CD4-positive, alpha-beta T cell treated with Interleukin-4 for 4 hours (primary cell): Measurements from ENCODE around the gene CALML5.

Source experiments
- DNase-seq: peaks from one replicate; pipeline ENCODE4 v3.0.0-alpha.2; 2020

CALML5 gene

GRCh38 chr10:5514226-5514850 lies 15.0 kb upstream of the CALML5 start:
- DNase-seq = no peak

- no peak for DNase-seq
Observed at GRCh38 chr10:5512881-5513612, 13.7 kb upstream of the CALML5 start.

- DNase-seq = no peak
Observed at GRCh38 chr10:5512331-5512730, 13.0 kb upstream of the CALML5 start.

GRCh38 chr10:5511885-5512280 lies 12.5 kb upstream of the CALML5 start:
- DNase-seq = no peak

GRCh38 chr10:5511231-5511884 lies 12.0 kb upstream of the CALML5 start:
- no peak for DNase-seq

GRCh38 chr10:5510281-5511072 lies 11.1 kb upstream of the CALML5 start:
- no peak for DNase-seq

- DNase-seq = no peak
Observed at GRCh38 chr10:5509691-5510090, 10.3 kb upstream of the CALML5 start.

GRCh38 chr10:5509236-5509635 lies 9.9 kb upstream of the CALML5 start:
- no peak for DNase-seq

GRCh38 chr10:5508786-5509185 lies 9.4 kb upstream of the CALML5 start:
- DNase-seq = no peak

- no peak for DNase-seq
Observed at GRCh38 chr10:5508161-5508604, 8.8 kb upstream of the CALML5 start.

GRCh38 chr10:5507649-5508131 lies 8.3 kb upstream of the CALML5 start:
- DNase-seq = no peak

GRCh38 chr10:5506751-5507648 lies 7.6 kb upstream of the CALML5 start:
- no peak for DNase-seq

- DNase-seq = no peak
Observed at GRCh38 chr10:5506246-5506645, 6.9 kb upstream of the CALML5 start.

GRCh38 chr10:5504146-5505072 lies 5.0 kb upstream of the CALML5 start:
- no peak for DNase-seq

- no peak for DNase-seq
Observed at GRCh38 chr10:5503477-5503835, 4.1 kb upstream of the CALML5 start.

- no peak for DNase-seq
Observed at GRCh38 chr10:5502571-5503476, 3.5 kb upstream of the CALML5 start.

- DNase-seq = no peak
Observed at GRCh38 chr10:5502061-5502521, 2.7 kb upstream of the CALML5 start.

- no peak for DNase-seq
Observed at GRCh38 chr10:5500910-5501309, 1.5 kb upstream of the CALML5 start.

- DNase-seq = no peak
Observed at GRCh38 chr10:5500162-5500670, 846 bp upstream of the CALML5 start.
